ENCODE results near the gene APBA3. TPM values are rescaled to one million over a fixed set of nuclear protein-coding genes. Genes with fewer than 3 reads are reported as not detected.

The APBA3 gene
- total and polyA plus RNA-seq, 2 experiments from 2014 or later, result 34.3 to 49.4 TPM

GRCh38 chr19:3782903-3783302 lies 21.4 kb upstream of the APBA3 start:
- TF ChIP-seq, protein P1, sequence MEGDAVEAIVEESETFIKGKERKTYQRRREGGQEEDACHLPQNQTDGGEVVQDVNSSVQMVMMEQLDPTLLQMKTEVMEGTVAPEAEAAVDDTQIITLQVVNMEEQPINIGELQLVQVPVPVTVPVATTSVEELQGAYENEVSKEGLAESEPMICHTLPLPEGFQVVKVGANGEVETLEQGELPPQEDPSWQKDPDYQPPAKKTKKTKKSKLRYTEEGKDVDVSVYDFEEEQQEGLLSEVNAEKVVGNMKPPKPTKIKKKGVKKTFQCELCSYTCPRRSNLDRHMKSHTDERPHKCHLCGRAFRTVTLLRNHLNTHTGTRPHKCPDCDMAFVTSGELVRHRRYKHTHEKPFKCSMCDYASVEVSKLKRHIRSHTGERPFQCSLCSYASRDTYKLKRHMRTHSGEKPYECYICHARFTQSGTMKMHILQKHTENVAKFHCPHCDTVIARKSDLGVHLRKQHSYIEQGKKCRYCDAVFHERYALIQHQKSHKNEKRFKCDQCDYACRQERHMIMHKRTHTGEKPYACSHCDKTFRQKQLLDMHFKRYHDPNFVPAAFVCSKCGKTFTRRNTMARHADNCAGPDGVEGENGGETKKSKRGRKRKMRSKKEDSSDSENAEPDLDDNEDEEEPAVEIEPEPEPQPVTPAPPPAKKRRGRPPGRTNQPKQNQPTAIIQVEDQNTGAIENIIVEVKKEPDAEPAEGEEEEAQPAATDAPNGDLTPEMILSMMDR (IDR thresholded peaks at IDR 0.05; ENCODE audit: low read depth, low read length), result no peak
- Histone ChIP-seq H3K9me3 (ENCODE audit: low read depth) (no peaks in the 10 kb centered on the region), H3K4me3 (no peak overlapping the region), H3K27me3 (peaks cover 32% of the 10 kb centered on the region), H3K36me3 (no peaks in the 10 kb centered on the region), H3K27ac (no peak overlapping the region), H3K4me1 (ENCODE audit: low read depth) (no peaks in the 10 kb centered on the region)
- DNase-seq (ENCODE audit: low read depth in 1 of 2, low spot score in 1 of 2), result no peak

DNA sequence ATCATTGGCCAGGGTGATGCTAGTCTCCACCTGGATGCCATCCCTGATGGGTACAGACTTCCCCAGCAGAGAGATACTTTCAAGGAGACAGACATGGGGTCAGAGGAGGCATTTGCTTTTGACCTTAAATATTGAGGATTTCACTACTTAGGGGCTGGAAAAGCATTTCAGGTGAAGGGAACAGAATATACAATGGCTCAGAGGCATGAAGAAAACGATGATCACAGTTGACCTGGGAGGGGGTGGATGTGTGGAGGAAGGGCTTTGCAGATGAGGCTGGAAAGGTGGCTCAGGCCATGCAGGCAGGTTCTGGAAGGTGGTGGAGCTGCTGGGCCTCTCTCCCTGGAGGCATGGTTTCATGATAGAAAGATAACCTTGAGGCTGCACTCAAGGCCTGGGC lies 20.8 kb upstream of the APBA3 start:
- TF ChIP-seq, protein P1 (IDR thresholded peaks at IDR 0.05; ENCODE audit: low read depth, low read length), result no peak
- Histone ChIP-seq H3K4me3 (no peak overlapping the region), H3K27ac (no peak overlapping the region), H3K36me3 (no peaks in the 10 kb centered on the region), H3K9me3 (ENCODE audit: low read depth) (no peaks in the 10 kb centered on the region), H3K4me1 (ENCODE audit: low read depth) (no peaks in the 10 kb centered on the region), H3K27me3 (peaks cover 32% of the 10 kb centered on the region)
- DNase-seq (ENCODE audit: low read depth in 1 of 2, low spot score in 1 of 2), result no peak

GRCh38 chr19:3781603-3782002 lies 20.1 kb upstream of the APBA3 start:
- DNase-seq (ENCODE audit: low read depth in 1 of 2, low spot score in 1 of 2), result no peak
- no peak overlapping the region for H3K27ac ChIP-seq
- peaks cover 28% of the 10 kb centered on the region for H3K27me3 ChIP-seq
- TF ChIP-seq, protein P1 (IDR thresholded peaks at IDR 0.05; ENCODE audit: low read depth, low read length), result no peak
- no peaks in the 10 kb centered on the region for H3K4me1 ChIP-seq (ENCODE audit: low read depth)
- H3K36me3 ChIP-seq, result no peaks in the 10 kb centered on the region
- no peak overlapping the region for H3K4me3 ChIP-seq
- no peaks in the 10 kb centered on the region for H3K9me3 ChIP-seq (ENCODE audit: low read depth)

- no peak for DNase-seq (ENCODE audit: low read depth in 1 of 2, low spot score in 1 of 2)
- no peak overlapping the region for H3K27ac ChIP-seq
- no peaks in the 10 kb centered on the region for H3K4me1 ChIP-seq (ENCODE audit: low read depth)
- peaks cover 22% of the 10 kb centered on the region for H3K27me3 ChIP-seq
- H3K36me3 ChIP-seq, result no peaks in the 10 kb centered on the region
- H3K9me3 ChIP-seq (ENCODE audit: low read depth), result no peaks in the 10 kb centered on the region
- TF ChIP-seq, protein P1 (IDR thresholded peaks at IDR 0.05; ENCODE audit: low read depth, low read length), result no peak
- H3K4me3 ChIP-seq, result no peak overlapping the region
These were observed 19.4 kb upstream of the APBA3 start for GRCh38 chr19:3780786-3781304.

DNA sequence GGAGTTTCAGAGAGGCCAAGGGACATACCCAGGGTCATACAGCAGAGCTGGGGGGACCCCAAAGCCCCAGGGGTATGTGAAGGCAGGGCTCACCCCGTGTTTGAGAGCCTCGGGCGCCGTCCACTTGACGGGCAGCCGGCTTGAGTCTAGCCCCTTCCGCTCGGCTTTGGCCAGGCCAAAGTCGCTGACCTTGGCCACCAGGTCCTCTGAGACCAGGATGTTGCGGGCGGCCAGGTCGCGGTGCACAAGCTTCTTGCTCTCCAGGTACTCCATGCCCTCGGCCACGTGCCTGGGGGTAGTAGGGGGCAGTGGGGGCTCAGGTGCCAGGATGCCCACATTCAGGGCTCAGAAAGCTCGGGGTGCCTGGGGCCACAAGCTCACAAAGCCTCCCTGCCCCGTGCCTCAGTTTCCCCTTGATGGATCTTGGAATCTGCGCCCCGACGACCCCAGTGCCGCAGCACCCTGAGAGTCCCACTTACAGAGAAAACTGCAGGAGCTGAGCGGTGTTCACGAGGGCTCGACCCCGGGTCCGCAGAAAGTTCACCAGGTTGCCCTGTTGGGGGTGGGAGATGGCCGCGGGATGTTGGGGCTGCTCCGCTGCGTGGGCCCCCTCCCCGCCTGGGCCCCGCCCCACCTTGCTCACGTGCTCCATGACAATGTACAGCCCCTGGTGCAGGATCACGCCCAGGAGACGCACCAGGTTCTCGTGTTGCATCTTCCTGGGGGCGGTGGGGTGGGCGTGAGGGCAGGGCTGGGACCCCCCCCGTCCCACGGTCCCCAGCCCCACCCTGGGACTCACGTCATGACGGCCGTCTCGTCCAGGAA lies 17.6 kb upstream of the APBA3 start:
- H3K4me1 ChIP-seq (ENCODE audit: low read depth), result no peaks in the 10 kb centered on the region
- peaks cover 5% of the 10 kb centered on the region for H3K27me3 ChIP-seq
- TF ChIP-seq, protein P1 (IDR thresholded peaks at IDR 0.05; ENCODE audit: low read depth, low read length), result no peak
- H3K9me3 ChIP-seq (ENCODE audit: low read depth), result no peaks in the 10 kb centered on the region
- H3K36me3 ChIP-seq, result no peaks in the 10 kb centered on the region
- H3K27ac ChIP-seq, result no peak overlapping the region
- no peak for DNase-seq (ENCODE audit: low read depth in 1 of 2, low spot score in 1 of 2)
- H3K4me3 ChIP-seq, result no peak overlapping the region

Data from cardiac muscle cell (in vitro differentiated cells and primary cell).